Activated gamma-delta T cell treated with Interleukin-2 at 50 U/mL for 16 hours (primary cell): ENCODE measurements around the gene EYS.

Source experiments
- DNase-seq: peaks from one replicate; pipeline ENCODE4 v3.0.0-alpha.2; 2020

EYS gene

GRCh38 chr6:64415926-64416325 lies 1291.1 kb downstream of the EYS start:
- no peak for DNase-seq

GRCh38 chr6:64411226-64411625 lies 1295.8 kb downstream of the EYS start:
- DNase-seq: no peak

- no peak for DNase-seq
Measured at GRCh38 chr6:64409948-64410347, 1297.1 kb downstream of the EYS start.

- DNase-seq: no peak
Measured at GRCh38 chr6:64404396-64404795, 1302.6 kb downstream of the EYS start.

- DNase-seq: no peak
Measured at GRCh38 chr6:64383277-64383676, 1323.7 kb downstream of the EYS start.

GRCh38 chr6:64376394-64376793 lies 1330.6 kb downstream of the EYS start:
- DNase-seq: no peak

- no peak for DNase-seq
Measured at GRCh38 chr6:64357430-64357829, 1349.6 kb downstream of the EYS start.

GRCh38 chr6:64347411-64347810 lies 1359.6 kb downstream of the EYS start:
- no peak for DNase-seq

- no peak for DNase-seq
Measured at GRCh38 chr6:64335195-64335594, 1371.8 kb downstream of the EYS start.

- DNase-seq: no peak
Measured at GRCh38 chr6:64334636-64335035, 1372.4 kb downstream of the EYS start.

GRCh38 chr6:64330694-64331307 lies 1376.2 kb downstream of the EYS start:
- no peak for DNase-seq

- DNase-seq: no peak
Measured at GRCh38 chr6:64326939-64327338, 1380.1 kb downstream of the EYS start.

- DNase-seq: no peak
Measured at GRCh38 chr6:64325093-64325492, 1381.9 kb downstream of the EYS start.

GRCh38 chr6:64310214-64310613 lies 1396.8 kb downstream of the EYS start:
- no peak for DNase-seq

- no peak for DNase-seq
Measured at GRCh38 chr6:64301307-64302236, 1405.5 kb downstream of the EYS start.

GRCh38 chr6:64299176-64299575 lies 1407.8 kb downstream of the EYS start:
- DNase-seq: no peak

- DNase-seq: no peak
Measured at GRCh38 chr6:64294034-64294433, 1413.0 kb downstream of the EYS start.

- DNase-seq: no peak
Measured at GRCh38 chr6:64293298-64293697, 1413.7 kb downstream of the EYS start.

- DNase-seq: no peak
Measured at GRCh38 chr6:64290867-64291266, 1416.2 kb downstream of the EYS start.

GRCh38 chr6:64289931-64290330 lies 1417.1 kb downstream of the EYS start:
- no peak for DNase-seq

- no peak for DNase-seq
Measured at GRCh38 chr6:64288351-64288750, 1418.7 kb downstream of the EYS start.

- no peak for DNase-seq
Measured at GRCh38 chr6:64281167-64281566, 1425.9 kb downstream of the EYS start.

GRCh38 chr6:64280569-64280968 lies 1426.5 kb downstream of the EYS start:
- DNase-seq: no peak

GRCh38 chr6:64270083-64270482 lies 1436.9 kb downstream of the EYS start:
- DNase-seq: no peak
